ENCODE measurements around the gene MAGEA4. TPM values are rescaled to one million over a fixed set of nuclear protein-coding genes. Genes with fewer than 3 reads are reported as not detected.

MAGEA4 gene
- not detected for polyA plus RNA-seq

GRCh38 chrX:151912780-151913179, at the start of gene MAGEA4:
Gene MAGEA4, plus strand, starts transcription at chrX:151912889. Its CDS starts 10,776 bp downstream, at chrX:151923665.
- Mint-ChIP-seq H3K4me1 (no peaks in the 10 kb centered on the region), H3K27ac (no peak within 1 kb of the TSS), H3K27me3 (ENCODE audit: low read depth in 3 of 3) (no peaks in the 10 kb centered on the region)

GRCh38 chrX:151870602-151871001, 42.1 kb upstream of the MAGEA4 start:
- peaks cover 0 to 2% (median 0%) of the 10 kb centered on the region in 6 donors for H3K9me3 Mint-ChIP-seq
- H3K27me3 Mint-ChIP-seq (ENCODE audit: low read depth in 3 of 3) = peaks cover 0 to 9% (median 0%) of the 10 kb centered on the region in 3 donors
- H3K27ac Mint-ChIP-seq = no peak overlapping the region
- no peak for DNase-seq
- no peaks in the 10 kb centered on the region for H3K4me1 Mint-ChIP-seq
- H3K4me3 Mint-ChIP-seq = no peak overlapping the region
- H3K36me3 Mint-ChIP-seq = no peaks in the 10 kb centered on the region

More at GRCh38 chrX:151912780-151913179, at the start of gene MAGEA4:
- H3K4me3 Mint-ChIP-seq = no peak within 1 kb of the TSS
- no peaks in the 10 kb centered on the region for H3K9me3 Mint-ChIP-seq
- H3K36me3 Mint-ChIP-seq = no peaks in the 10 kb centered on the region
- DNase-seq = no peak

GRCh38 chrX:151871244-151871643, 41.4 kb upstream of the MAGEA4 start:
- Mint-ChIP-seq H3K9me3 (peaks cover 0 to 2% (median 0%) of the 10 kb centered on the region in 6 donors), H3K27ac (no peak overlapping the region), H3K36me3 (no peaks in the 10 kb centered on the region), H3K4me3 (no peak overlapping the region), H3K27me3 (ENCODE audit: low read depth in 3 of 3) (peaks cover 0 to 11% (median 0%) of the 10 kb centered on the region in 3 donors), H3K4me1 (no peaks in the 10 kb centered on the region)
- DNase-seq = no peak

- Mint-ChIP-seq H3K4me3 (no peak overlapping the region), H3K27ac (no peak overlapping the region), H3K27me3 (ENCODE audit: low read depth in 3 of 3) (peaks cover 0 to 12% (median 0%) of the 10 kb centered on the region in 3 donors), H3K36me3 (no peaks in the 10 kb centered on the region), H3K9me3 (peaks cover 0 to 5% (median 0%) of the 10 kb centered on the region in 6 donors), H3K4me1 (no peaks in the 10 kb centered on the region)
- DNase-seq = no peak
Measured at GRCh38 chrX:151873096-151873495, 39.6 kb upstream of the MAGEA4 start.

- Mint-ChIP-seq H3K27me3 (ENCODE audit: low read depth in 3 of 3) (peaks cover 0 to 14% (median 0%) of the 10 kb centered on the region in 3 donors), H3K4me3 (no peak overlapping the region), H3K27ac (no peak overlapping the region), H3K9me3 (peaks cover 0 to 3% (median 0%) of the 10 kb centered on the region in 6 donors), H3K36me3 (no peaks in the 10 kb centered on the region), H3K4me1 (no peaks in the 10 kb centered on the region)
- no peak for DNase-seq
Measured at GRCh38 chrX:151875270-151876026, 37.2 kb upstream of the MAGEA4 start.

- Mint-ChIP-seq H3K27me3 (ENCODE audit: low read depth in 3 of 3) (peaks cover 0 to 7% (median 0%) of the 10 kb centered on the region in 3 donors), H3K4me3 (no peak overlapping the region), H3K36me3 (no peaks in the 10 kb centered on the region), H3K27ac (no peak overlapping the region), H3K9me3 (peaks cover 0 to 3% (median 0%) of the 10 kb centered on the region in 6 donors), H3K4me1 (no peaks in the 10 kb centered on the region)
- DNase-seq = no peak
Measured at GRCh38 chrX:151878574-151878973, 34.1 kb upstream of the MAGEA4 start.

- Mint-ChIP-seq H3K27me3 (ENCODE audit: low read depth in 3 of 3) (peaks cover 0 to 9% (median 0%) of the 10 kb centered on the region in 3 donors), H3K27ac (no peak overlapping the region), H3K4me1 (no peaks in the 10 kb centered on the region), H3K9me3 (peaks cover 0 to 3% (median 0%) of the 10 kb centered on the region in 6 donors), H3K4me3 (no peak overlapping the region), H3K36me3 (no peaks in the 10 kb centered on the region)
- DNase-seq = no peak
Measured at GRCh38 chrX:151879856-151880255, 32.8 kb upstream of the MAGEA4 start.

- H3K9me3 Mint-ChIP-seq = peaks cover 0 to 3% (median 0%) of the 10 kb centered on the region in 6 donors
Measured at GRCh38 chrX:151880895-151881294, 31.8 kb upstream of the MAGEA4 start.

GRCh38 chrX:151889421-151889820, 23.3 kb upstream of the MAGEA4 start:
- Mint-ChIP-seq H3K27me3 (ENCODE audit: low read depth in 3 of 3) (peaks cover 0 to 3% (median 0%) of the 10 kb centered on the region in 3 donors), H3K4me3 (no peak overlapping the region), H3K9me3 (no peaks in the 10 kb centered on the region), H3K4me1 (no peaks in the 10 kb centered on the region), H3K36me3 (no peaks in the 10 kb centered on the region), H3K27ac (no peak overlapping the region)
- DNase-seq = no peak

More at GRCh38 chrX:151880895-151881294, 31.8 kb upstream of the MAGEA4 start:
- Mint-ChIP-seq H3K27me3 (ENCODE audit: low read depth in 3 of 3) (peaks cover 0 to 9% (median 0%) of the 10 kb centered on the region in 3 donors), H3K36me3 (no peaks in the 10 kb centered on the region), H3K4me3 (no peak overlapping the region), H3K4me1 (no peaks in the 10 kb centered on the region), H3K27ac (no peak overlapping the region)
- DNase-seq = no peak

GRCh38 chrX:151896734-151897474, 15.8 kb upstream of the MAGEA4 start:
- H3K27me3 Mint-ChIP-seq (ENCODE audit: low read depth in 3 of 3) = peaks cover 0 to 4% (median 3%) of the 10 kb centered on the region in 3 donors

GRCh38 chrX:151899622-151900021, 13.1 kb upstream of the MAGEA4 start:
- Mint-ChIP-seq H3K27ac (no peak overlapping the region), H3K9me3 (no peaks in the 10 kb centered on the region), H3K4me1 (no peaks in the 10 kb centered on the region), H3K27me3 (ENCODE audit: low read depth in 3 of 3) (peaks cover 0 to 9% (median 3%) of the 10 kb centered on the region in 3 donors), H3K36me3 (no peaks in the 10 kb centered on the region), H3K4me3 (no peak overlapping the region)
- DNase-seq = no peak

More at GRCh38 chrX:151896734-151897474, 15.8 kb upstream of the MAGEA4 start:
- no peaks in the 10 kb centered on the region for H3K9me3 Mint-ChIP-seq
- H3K4me1 Mint-ChIP-seq = no peaks in the 10 kb centered on the region
- H3K27ac Mint-ChIP-seq = no peak overlapping the region
- no peaks in the 10 kb centered on the region for H3K36me3 Mint-ChIP-seq
- DNase-seq = no peak
- H3K4me3 Mint-ChIP-seq = no peak overlapping the region

- Mint-ChIP-seq H3K4me1 (no peaks in the 10 kb centered on the region), H3K27ac (no peak overlapping the region), H3K9me3 (no peaks in the 10 kb centered on the region), H3K27me3 (ENCODE audit: low read depth in 3 of 3) (peaks cover 0 to 9% (median 3%) of the 10 kb centered on the region in 3 donors), H3K4me3 (no peak overlapping the region), H3K36me3 (no peaks in the 10 kb centered on the region)
- DNase-seq = no peak
Measured at GRCh38 chrX:151901826-151902225, 10.9 kb upstream of the MAGEA4 start.

- no peak overlapping the region for H3K27ac Mint-ChIP-seq
- peaks cover 0 to 1% (median 0%) of the 10 kb centered on the region in 6 donors for H3K9me3 Mint-ChIP-seq
- no peaks in the 10 kb centered on the region for H3K4me1 Mint-ChIP-seq
- H3K4me3 Mint-ChIP-seq = no peak overlapping the region
- no peaks in the 10 kb centered on the region for H3K36me3 Mint-ChIP-seq
- peaks cover 0 to 9% (median 3%) of the 10 kb centered on the region in 3 donors for H3K27me3 Mint-ChIP-seq (ENCODE audit: low read depth in 3 of 3)
- no peak for DNase-seq
Measured at GRCh38 chrX:151902813-151903591, 9.7 kb upstream of the MAGEA4 start.

Measured in immature natural killer cell (primary cell).